ENCODE measurements around the gene SRSF3.

SRSF3 gene

GRCh38 chr6:36548401-36548743 lies 45.8 kb upstream of the SRSF3 start:
- no peak for DNase-seq (ENCODE audit: low read depth)
- no peak overlapping the region for H3K4me3 ChIP-seq (ENCODE audit: low read length)
- TF ChIP-seq CTCF (IDR thresholded peaks at IDR 0.05; ENCODE audit: insufficient read depth, low read depth, low read length, missing control alignments): no peak

GRCh38 chr6:36550473-36551000 lies 43.6 kb upstream of the SRSF3 start:
- no peak for DNase-seq (ENCODE audit: low read depth)
- no peak for TF ChIP-seq CTCF (IDR thresholded peaks at IDR 0.05; ENCODE audit: insufficient read depth, low read depth, low read length, missing control alignments)
- no peak overlapping the region for H3K4me3 ChIP-seq (ENCODE audit: low read length)

GRCh38 chr6:36555750-36556252 lies 38.4 kb upstream of the SRSF3 start:
- DNase-seq (ENCODE audit: low read depth): no peak
- TF ChIP-seq CTCF (IDR thresholded peaks at IDR 0.05; ENCODE audit: insufficient read depth, low read depth, low read length, missing control alignments): no peak
- H3K4me3 ChIP-seq (ENCODE audit: low read length): no peak overlapping the region

GRCh38 chr6:36556281-36556680 lies 37.9 kb upstream of the SRSF3 start:
- TF ChIP-seq CTCF (IDR thresholded peaks at IDR 0.05; ENCODE audit: insufficient read depth, low read depth, low read length, missing control alignments): no peak
- DNase-seq (ENCODE audit: low read depth): no peak
- no peak overlapping the region for H3K4me3 ChIP-seq (ENCODE audit: low read length)

- no peak for DNase-seq (ENCODE audit: low read depth)
- no peak for TF ChIP-seq CTCF (IDR thresholded peaks at IDR 0.05; ENCODE audit: insufficient read depth, low read depth, low read length, missing control alignments)
- no peak overlapping the region for H3K4me3 ChIP-seq (ENCODE audit: low read length)
These were observed 35.0 kb upstream of the SRSF3 start for GRCh38 chr6:36559011-36559793.

- no peak for TF ChIP-seq CTCF (IDR thresholded peaks at IDR 0.05; ENCODE audit: insufficient read depth, low read depth, low read length, missing control alignments)
- no peak overlapping the region for H3K4me3 ChIP-seq (ENCODE audit: low read length)
- no peak for DNase-seq (ENCODE audit: low read depth)
These were observed 33.3 kb upstream of the SRSF3 start for GRCh38 chr6:36560822-36561221.

All from epithelial cell of esophagus (primary cell).